Parathyroid adenoma (tissue), 2 donors: ENCODE data around the gene ISG20L2.

Source experiments
- H2AFZ ChIP-seq: fragments of 300-600 bp; sonication (generic); one replicate; pipeline ENCODE4 v1.7.0; 2017; ENCODE audit warnings: antibody characterized with exemption, mild to moderate bottlenecking
- H3K27ac ChIP-seq: fragments of 300-600 bp; sonication (generic); one replicate; pipeline ENCODE4 v1.7.0; 2017
- H3K27me3 ChIP-seq: fragments of 300-600 bp; sonication (generic); one replicate; pipeline ENCODE4 v1.7.0; 2017; ENCODE audit warnings: low read length; ENCODE audit not compliant: control insufficient read depth, insufficient read depth
- H3K36me3 ChIP-seq: fragments of 300-600 bp; sonication (generic); one replicate; pipeline ENCODE4 v1.7.0; 2017; ENCODE audit warnings: low read length; ENCODE audit not compliant: control insufficient read depth, insufficient read depth
- H3K4me1 ChIP-seq: fragments of 300-600 bp; sonication (generic); one replicate; pipeline ENCODE4 v1.7.0; 2017; ENCODE audit warnings: control low read depth
- H3K4me2 ChIP-seq: fragments of 300-600 bp; sonication (generic); one replicate; pipeline ENCODE4 v1.7.0; 2017; ENCODE audit warnings: low read length
- H3K4me3 ChIP-seq: fragments of 300-600 bp; sonication (generic); one replicate; pipeline ENCODE4 v1.7.0; 2017; ENCODE audit warnings: low read depth, low read length
- H3K79me2 ChIP-seq: fragments of 300-600 bp; sonication (generic); one replicate; pipeline ENCODE4 v1.7.0; 2017; ENCODE audit warnings: control low read depth
- H3K9ac ChIP-seq: fragments of 300-600 bp; sonication (generic); one replicate; pipeline ENCODE4 v1.7.0; 2017; ENCODE audit warnings: mild to moderate bottlenecking
- H3K9me3 ChIP-seq: fragments of 300-600 bp; sonication (generic); one replicate; pipeline ENCODE4 v1.7.0; 2017; ENCODE audit warnings: low read length; ENCODE audit not compliant: control insufficient read depth
- TF ChIP-seq, protein P1 (sequence below): fragments of 300-600 bp; sonication (generic); IDR thresholded peaks from one replicate; pipeline ENCODE4 v1.7.0; 2017; ENCODE audit warnings: antibody characterized with exemption, mild to moderate bottlenecking
- donor health status: primary hyperparathyroidism.

The ISG20L2 gene

DNA sequence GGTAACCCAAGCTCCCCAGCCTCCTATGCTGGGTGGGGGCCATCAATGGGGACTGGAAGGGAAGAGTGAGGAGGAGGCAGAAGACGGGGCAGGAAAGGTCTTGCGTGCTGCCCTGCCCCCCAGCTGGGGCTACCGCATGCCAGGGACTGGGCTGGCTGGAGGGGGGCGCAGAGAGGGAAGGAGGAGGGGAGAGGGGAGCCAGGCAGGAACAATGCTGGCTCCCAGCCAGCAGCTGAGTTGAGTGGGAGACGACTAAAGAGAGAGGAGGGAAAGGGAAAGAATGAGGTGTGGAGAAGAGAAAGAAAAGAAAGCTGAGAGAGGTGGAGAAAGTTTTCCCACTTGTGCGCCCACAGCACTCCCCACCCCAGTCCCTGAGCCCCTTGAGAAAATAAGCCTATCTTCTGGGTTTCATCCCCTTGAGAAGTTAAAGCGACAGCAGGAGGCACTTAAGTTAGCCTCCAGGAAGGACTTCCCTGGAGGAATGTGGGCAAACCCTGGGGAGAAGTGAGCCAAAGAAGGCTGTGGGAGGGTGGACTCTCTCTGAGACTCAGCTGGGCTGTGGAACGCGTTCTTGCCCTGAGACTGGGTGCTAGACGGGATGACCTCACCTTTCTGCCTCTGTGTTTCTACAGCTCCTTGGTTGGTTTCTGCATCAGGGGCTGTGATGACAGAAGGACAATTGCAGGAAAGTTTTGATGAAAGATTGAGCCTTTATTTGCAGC is 38.5 kb downstream of the ISG20L2 start:
- H3K4me3 ChIP-seq, result peak overlapping the region; percentile 11
- TF ChIP-seq, protein P1, sequence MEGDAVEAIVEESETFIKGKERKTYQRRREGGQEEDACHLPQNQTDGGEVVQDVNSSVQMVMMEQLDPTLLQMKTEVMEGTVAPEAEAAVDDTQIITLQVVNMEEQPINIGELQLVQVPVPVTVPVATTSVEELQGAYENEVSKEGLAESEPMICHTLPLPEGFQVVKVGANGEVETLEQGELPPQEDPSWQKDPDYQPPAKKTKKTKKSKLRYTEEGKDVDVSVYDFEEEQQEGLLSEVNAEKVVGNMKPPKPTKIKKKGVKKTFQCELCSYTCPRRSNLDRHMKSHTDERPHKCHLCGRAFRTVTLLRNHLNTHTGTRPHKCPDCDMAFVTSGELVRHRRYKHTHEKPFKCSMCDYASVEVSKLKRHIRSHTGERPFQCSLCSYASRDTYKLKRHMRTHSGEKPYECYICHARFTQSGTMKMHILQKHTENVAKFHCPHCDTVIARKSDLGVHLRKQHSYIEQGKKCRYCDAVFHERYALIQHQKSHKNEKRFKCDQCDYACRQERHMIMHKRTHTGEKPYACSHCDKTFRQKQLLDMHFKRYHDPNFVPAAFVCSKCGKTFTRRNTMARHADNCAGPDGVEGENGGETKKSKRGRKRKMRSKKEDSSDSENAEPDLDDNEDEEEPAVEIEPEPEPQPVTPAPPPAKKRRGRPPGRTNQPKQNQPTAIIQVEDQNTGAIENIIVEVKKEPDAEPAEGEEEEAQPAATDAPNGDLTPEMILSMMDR, result no peak
- H3K4me2 ChIP-seq, result peak overlapping the region; percentile 17
- H3K9ac ChIP-seq, result no peak overlapping the region
- no peaks in the 10 kb centered on the region for H3K27me3 ChIP-seq
- H3K36me3 ChIP-seq, result no peaks in the 10 kb centered on the region
- no peak overlapping the region for H3K27ac ChIP-seq
- no peaks in the 10 kb centered on the region for H3K9me3 ChIP-seq
- peaks cover 17% of the 10 kb centered on the region for H3K4me1 ChIP-seq
- peak overlapping the region; percentile 83 for H2AFZ ChIP-seq
- no peaks in the 10 kb centered on the region for H3K79me2 ChIP-seq

GRCh38 chr1:156689035-156689952 is 39.3 kb downstream of the ISG20L2 start:
- TF ChIP-seq, protein P1, result peak; percentile 77
- Histone ChIP-seq H3K9me3 (no peaks in the 10 kb centered on the region), H2AFZ (peak overlapping the region; percentile 83), H3K27ac (no peak overlapping the region), H3K4me1 (peaks cover 17% of the 10 kb centered on the region), H3K36me3 (no peaks in the 10 kb centered on the region), H3K4me3 (peak overlapping the region; percentile 11), H3K4me2 (peak overlapping the region; percentile 17), H3K27me3 (peaks cover 3% of the 10 kb centered on the region), H3K9ac (peak overlapping the region; percentile 19), H3K79me2 (no peaks in the 10 kb centered on the region)

DNA sequence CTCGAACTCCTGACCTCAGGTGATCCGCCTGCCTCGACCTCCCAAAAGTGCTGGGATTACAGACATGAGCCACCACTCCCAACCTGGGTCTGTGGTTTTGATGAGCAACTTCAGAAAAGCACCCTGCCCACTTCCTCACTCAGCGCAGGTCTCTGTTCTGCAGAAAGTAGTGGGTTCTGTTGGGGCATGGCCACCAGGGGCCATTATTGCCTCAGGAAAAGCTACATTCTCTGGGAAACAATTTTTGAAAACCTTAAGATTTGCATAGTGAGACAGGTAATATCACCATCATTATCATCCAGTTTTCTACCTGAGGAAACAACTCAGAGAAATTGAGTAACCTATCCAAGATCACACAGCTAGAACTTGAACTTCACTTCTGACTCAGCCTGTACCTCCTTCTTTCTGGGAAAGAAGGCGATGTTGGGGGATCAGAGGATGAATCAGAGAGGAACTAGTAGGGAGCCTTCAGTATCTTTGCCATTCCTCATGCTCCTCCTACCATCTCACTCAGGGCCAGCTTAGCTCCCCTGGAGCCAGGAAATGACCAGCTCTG is 44.3 kb downstream of the ISG20L2 start:
- no peak overlapping the region for H2AFZ ChIP-seq
- H3K9ac ChIP-seq, result no peak overlapping the region
- no peaks in the 10 kb centered on the region for H3K79me2 ChIP-seq
- no peak overlapping the region for H3K4me2 ChIP-seq
- no peak overlapping the region for H3K4me3 ChIP-seq
- no peaks in the 10 kb centered on the region for H3K36me3 ChIP-seq
- peaks cover 2% of the 10 kb centered on the region for H3K4me1 ChIP-seq
- no peak overlapping the region for H3K27ac ChIP-seq
- peaks cover 3% of the 10 kb centered on the region for H3K27me3 ChIP-seq
- TF ChIP-seq, protein P1, result no peak
- no peaks in the 10 kb centered on the region for H3K9me3 ChIP-seq

DNA sequence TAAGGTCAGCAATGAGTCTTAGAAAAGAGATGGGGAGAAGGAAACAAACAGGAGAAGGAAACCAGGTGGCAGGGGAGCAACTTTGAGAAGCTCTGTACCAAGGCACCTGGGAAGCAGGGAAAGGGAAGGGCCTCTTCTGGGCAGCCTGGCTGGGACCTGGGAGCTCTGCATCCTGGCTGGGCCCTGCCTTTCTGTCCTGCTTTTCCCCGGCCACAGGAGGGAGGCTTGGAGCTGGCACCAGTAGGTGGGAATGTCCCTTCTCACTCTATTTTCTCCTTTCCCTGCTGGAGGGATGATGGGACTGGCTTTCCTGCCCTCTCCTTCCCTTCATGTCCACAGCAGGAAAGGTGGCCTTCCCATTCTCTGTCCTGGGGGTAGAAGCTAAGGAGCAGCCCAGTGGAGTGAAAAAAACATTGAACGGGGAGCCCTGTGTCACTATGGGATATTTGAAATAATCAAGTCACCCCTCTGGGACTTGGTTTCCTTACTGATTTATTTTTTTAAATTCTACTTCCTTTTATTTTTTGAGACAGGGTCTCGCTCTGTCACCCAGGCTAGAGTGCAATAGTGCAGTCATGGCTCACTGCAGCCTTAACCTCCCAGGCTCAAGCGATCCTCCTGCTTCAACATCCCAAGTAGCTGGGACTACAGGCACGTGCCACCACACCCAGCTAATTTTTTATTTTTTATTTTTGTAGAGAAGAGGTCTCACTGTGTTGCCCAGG is 46.2 kb downstream of the ISG20L2 start:
- H3K27me3 ChIP-seq, result peaks cover 8% of the 10 kb centered on the region
- H3K79me2 ChIP-seq, result no peaks in the 10 kb centered on the region
- H3K4me2 ChIP-seq, result no peak overlapping the region
- H2AFZ ChIP-seq, result no peak overlapping the region
- no peak overlapping the region for H3K9ac ChIP-seq
- no peaks in the 10 kb centered on the region for H3K36me3 ChIP-seq
- no peaks in the 10 kb centered on the region for H3K4me1 ChIP-seq
- H3K27ac ChIP-seq, result no peak overlapping the region
- H3K9me3 ChIP-seq, result no peaks in the 10 kb centered on the region
- H3K4me3 ChIP-seq, result no peak overlapping the region
- TF ChIP-seq, protein P1, result no peak
